CD4-positive, alpha-beta T cell treated with Interleukin-1 beta for 1 hour (primary cell): ENCODE measurements around the gene FLCN.

Source experiments
- DNase-seq, 2 donors: peaks; one replicate each; pipeline ENCODE4 v3.0.0-alpha.2; 2020 to 2022

The FLCN gene

GRCh38 chr17:17164156-17164555 is 72.8 kb downstream of the FLCN start:
- no peak for DNase-seq
